HG03108 (cell line): Measurements from ENCODE around the gene OSBPL5.

ENCODE experiments used
- ATAC-seq: cut with Tn5 transposase; IDR thresholded peaks from one replicate; pipeline ENCODE4 v1.9.1; 2021; ENCODE audit warnings: moderate library complexity; ENCODE audit not compliant: unreplicated experiment

The OSBPL5 gene

DNA sequence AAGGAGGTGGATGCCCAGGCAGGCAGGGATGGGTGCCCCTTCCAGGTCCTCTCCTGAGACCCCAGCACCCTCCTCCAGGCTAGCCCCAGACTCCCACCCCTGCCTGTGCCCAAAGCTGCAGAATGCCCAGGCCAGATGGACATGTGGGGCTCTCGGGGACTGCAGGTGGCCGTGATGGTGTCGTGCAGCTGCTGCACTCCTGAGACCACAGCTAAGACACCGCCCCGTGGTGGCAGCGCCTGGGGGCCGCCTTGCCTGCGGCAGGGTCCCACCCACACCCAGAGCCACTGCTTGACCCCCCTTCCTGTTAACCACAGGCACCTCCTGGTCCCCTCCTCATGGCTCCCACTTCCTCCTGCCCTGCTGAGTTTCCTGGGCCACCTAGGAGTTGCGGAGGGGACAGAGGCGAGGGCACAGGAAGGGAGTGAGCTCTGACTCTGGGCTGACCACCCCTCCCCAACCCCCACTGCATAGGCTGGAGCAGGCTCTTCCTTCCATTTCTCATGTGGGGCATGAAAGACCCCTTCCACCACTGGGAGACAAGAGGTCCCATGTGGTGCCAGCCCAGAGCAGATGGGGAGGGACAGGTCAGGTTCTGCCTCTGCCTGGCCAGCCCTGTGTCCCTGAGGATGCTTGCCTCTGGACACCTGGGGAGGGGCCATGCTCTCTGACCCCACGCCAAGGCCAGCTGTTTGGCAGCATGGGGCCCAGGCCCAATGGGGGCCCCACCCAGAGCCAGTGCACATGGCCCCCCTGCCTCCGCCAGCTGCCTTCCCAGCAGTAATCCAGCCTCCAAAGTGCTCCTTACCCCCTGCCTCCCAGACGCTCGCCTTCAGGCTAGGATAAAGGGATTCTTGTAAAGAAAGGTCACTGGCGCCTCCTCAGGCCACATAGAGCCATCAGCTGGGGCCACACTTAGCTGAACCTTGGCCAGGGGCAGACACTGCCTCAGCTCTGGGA lies 29.3 kb downstream of the OSBPL5 start:
- no peak for ATAC-seq

- no peak for ATAC-seq
These were observed 30.2 kb downstream of the OSBPL5 start for GRCh38 chr11:3134651-3135480.

DNA sequence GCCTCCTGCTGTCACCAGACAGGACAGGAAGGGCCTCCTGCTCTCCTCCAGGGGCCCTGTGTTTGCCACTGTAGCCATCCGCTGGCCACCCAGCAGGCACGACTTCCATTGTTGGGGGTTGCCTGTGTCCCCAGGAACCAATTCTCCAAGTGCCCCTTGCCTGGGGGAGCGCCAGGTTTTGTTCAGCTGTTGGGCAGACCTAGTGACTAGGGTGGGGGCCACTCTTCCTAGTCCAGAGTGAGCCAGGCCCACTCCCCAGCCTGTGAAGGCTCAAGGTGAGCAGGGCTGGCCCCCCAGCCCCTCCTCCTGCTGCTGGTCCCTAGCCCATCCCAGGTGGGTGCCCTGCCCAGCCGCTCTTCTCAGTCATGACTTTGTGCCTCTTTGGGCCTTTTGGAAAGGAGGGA lies 30.9 kb downstream of the OSBPL5 start:
- ATAC-seq, result no peak

- no peak for ATAC-seq
These were observed 31.6 kb downstream of the OSBPL5 start for GRCh38 chr11:3133261-3134217.

- no peak for ATAC-seq
These were observed 32.3 kb downstream of the OSBPL5 start for GRCh38 chr11:3132831-3133260.

- no peak for ATAC-seq
These were observed 32.8 kb downstream of the OSBPL5 start for GRCh38 chr11:3132271-3132781.

GRCh38 chr11:3131330-3131941 lies 33.7 kb downstream of the OSBPL5 start:
- ATAC-seq, result no peak

- ATAC-seq, result no peak
These were observed 34.6 kb downstream of the OSBPL5 start for GRCh38 chr11:3130269-3131071.

DNA sequence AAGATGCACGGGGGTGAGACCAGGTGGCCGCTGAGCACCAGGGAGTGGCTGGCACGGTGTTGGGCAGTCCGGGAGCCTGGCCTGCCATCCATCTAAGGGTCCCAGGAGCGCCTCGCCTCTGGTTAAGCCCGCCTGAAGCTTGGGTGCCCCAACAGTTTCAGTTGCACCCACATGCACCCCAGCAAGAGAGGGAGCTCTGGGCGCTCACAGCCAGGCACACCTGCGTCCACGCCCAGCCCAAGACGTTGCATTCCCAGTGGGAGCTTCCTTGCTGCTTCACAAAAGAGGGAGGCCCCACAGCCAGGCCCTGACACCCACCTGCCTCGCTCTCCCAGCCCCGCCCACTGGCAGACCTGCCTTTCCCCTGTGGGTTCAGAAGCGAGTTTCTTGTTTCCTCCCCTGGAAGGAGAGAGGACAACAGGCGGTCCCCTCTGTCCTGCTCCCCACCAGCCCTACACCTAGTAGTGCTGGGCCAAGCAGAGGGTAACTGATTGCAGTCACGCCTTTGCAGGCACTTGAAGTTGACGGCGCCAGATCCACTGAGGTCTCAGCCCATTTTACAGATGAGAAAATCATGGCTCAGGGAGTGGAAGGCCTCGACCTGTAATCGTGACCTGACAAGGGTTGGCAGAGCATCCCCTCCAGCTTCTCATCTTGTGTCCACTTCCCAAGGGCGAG lies 35.4 kb downstream of the OSBPL5 start:
- ATAC-seq, result no peak

DNA sequence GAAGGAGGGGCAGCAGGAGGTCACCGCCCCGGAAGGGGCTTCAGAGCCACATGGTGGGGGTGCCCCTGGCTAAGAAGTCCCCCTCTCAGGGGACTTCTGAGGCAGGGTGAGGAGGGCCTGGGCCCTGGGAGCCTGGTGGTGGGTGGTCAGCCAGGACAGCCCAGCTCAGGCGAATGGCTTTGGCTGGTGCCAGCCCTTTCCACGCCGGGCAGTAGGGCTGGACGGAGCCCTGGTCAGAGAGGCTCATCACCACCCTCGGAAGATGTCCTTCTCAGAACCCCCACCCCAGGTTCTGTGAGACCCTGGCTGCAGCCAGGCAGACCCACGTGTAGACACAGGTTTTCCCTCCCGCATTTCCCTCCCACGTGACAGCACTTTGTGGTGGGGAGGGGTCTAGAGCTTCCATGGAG lies 35.9 kb downstream of the OSBPL5 start:
- ATAC-seq, result no peak

DNA sequence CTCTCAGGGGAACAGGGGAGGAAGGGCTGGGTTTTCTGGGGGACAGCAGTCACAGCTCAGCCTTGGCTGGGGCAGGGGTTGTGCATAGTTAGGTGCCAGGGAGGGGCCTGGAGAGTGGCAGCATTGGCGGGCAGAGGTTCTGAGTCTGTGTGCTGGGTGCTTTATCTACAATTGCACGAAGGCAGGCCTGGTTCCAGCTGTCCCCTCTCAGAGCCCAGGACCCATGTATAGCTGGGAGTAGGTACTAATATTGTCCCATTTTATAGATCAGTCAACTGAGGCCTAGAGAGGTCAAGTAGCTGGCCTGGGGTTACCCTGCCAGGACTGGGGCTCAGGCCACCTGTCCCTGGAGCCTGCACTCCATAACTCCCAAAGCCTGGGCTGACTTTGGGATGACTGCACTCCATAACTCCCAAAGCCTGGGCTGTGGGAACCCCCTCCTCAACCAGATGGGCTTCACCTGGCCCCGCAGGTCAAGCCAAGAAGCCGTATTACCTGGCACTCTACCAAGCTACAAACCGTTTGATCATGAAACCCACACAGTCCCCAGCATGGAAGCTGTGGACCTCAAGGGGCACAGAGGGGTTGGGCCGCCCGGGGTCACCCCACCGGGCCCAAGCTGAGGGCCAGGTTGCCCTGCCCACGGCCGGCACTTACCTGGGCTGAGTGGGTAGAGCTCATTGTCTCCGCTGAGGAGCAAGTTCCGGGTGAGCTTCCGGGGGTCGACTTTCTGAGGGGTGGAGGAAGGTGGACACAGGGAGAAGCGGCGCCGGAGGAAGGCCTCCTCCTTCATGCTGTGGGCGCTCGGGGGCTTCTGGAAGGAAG lies 36.5 kb downstream of the OSBPL5 start:
- no peak for ATAC-seq

- ATAC-seq, result no peak
These were observed 37.3 kb downstream of the OSBPL5 start for GRCh38 chr11:3127706-3128355.

DNA sequence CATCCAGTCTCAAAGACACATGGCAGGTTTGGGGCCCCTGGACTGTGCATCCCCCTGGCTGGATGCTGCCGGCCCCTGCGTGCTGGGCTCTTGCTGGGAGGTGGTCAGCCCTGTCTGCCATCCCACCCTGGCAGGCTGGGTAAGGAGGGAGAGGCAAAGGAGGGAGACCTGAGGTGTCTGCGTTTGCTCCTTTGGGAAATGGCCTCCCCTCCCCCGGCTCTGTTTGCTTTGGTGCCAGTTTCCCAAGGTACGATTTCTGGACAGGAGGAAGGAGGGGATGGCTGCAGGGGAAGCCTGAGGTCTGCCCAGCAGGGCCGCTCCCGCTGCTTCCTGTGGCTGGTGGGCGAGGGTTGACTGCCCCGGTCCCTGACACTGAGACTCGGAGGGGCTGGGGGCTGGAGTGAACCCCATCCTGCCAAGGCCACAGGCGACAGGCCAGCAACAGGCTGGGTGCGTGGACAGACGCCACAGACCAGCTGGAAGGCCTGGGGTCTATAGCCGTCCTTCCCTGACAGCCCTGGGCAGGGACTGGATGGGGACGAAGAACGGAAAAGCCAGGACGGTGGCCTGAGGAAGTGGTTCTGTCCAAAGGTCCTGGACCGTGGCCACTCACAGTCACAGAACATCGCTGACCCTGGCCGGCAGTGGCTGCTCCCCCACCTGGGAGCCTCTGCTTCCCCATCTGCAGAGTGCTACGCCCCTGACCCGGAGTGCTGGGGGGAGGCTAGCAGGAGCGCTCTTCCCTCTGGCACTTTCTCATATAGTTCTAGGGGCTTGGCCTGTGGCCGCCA lies 38.0 kb downstream of the OSBPL5 start:
- ATAC-seq, result no peak

DNA sequence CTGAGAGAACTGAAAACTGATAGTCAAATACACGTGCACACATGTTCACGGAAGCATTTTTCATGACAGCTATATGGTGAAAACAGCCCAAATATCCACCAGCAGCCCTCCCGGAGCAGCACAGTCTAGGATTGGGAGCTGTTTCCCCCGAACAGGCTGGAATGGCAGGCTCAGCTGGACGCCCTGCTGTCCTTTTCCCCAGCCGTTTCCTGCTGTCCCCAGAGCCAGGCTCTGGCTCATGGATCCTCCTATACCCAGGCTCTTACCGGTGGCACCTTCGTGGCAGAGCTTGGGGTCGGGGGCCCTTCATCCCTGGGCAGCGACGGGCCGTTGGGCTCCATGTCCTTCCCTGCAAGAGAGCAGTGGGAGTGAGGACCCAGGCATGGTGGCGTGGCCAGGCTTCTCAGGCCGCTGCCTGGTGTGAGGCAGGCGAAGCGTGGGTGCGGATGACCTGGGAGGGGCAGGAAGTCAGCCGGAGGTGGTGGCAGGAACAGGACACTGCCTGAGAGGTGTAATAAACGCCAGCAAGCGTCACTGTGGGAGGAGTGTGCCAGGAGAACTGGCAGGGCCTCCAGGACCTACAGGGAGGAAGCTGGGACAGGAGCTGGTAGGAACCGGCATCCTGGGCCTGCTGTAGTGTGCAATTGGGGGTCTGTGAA lies 38.8 kb downstream of the OSBPL5 start:
- no peak for ATAC-seq

- ATAC-seq, result no peak
These were observed 40.3 kb downstream of the OSBPL5 start for GRCh38 chr11:3124821-3125220.
